GM19397 (cell line): ENCODE results near the gene AIF1.
"Not testable (repeated sequence)": the region's sequence is repeated elsewhere in the genome, so short reads cannot be mapped to it uniquely, and the experiment has no call there.

Source experiments
- ATAC-seq: cut with Tn5 transposase; IDR thresholded peaks from one replicate; pipeline ENCODE4 v1.9.1; 2021; ENCODE audit warnings: mild to moderate bottlenecking, moderate library complexity; ENCODE audit not compliant: unreplicated experiment

Gene AIF1

DNA sequence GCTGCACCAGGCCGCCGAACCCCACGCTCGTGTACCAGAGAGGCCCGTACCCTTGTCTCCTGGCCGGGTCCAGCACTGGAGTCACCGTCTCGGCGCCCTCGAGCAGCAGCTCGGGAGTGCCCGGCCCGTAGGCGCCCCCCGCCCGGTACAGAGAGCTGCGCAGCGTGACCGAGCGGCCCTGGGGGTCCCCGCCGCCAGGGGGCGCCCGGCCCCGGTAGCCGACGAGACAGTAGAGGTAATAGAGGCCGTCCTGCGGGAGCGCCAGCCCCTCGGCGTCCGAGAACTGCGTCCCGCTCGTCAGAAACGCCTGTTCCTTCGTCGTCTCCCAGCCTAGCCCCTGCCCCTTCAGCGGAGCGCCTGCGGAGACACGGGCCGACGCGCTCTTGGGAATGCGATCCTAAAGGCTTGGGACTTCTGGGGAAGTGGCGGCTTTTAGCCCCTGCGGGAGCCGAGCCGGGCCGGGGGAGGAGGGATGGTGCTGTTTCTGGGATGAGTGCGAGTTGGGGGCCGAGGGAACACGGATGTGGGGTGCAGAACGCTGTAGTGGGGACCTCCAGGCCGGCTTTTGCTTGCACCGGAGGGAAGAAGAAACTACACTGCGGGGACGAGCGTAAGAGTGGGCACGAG is 34.1 kb upstream of the AIF1 start:
- ATAC-seq = peak; percentile 64

DNA sequence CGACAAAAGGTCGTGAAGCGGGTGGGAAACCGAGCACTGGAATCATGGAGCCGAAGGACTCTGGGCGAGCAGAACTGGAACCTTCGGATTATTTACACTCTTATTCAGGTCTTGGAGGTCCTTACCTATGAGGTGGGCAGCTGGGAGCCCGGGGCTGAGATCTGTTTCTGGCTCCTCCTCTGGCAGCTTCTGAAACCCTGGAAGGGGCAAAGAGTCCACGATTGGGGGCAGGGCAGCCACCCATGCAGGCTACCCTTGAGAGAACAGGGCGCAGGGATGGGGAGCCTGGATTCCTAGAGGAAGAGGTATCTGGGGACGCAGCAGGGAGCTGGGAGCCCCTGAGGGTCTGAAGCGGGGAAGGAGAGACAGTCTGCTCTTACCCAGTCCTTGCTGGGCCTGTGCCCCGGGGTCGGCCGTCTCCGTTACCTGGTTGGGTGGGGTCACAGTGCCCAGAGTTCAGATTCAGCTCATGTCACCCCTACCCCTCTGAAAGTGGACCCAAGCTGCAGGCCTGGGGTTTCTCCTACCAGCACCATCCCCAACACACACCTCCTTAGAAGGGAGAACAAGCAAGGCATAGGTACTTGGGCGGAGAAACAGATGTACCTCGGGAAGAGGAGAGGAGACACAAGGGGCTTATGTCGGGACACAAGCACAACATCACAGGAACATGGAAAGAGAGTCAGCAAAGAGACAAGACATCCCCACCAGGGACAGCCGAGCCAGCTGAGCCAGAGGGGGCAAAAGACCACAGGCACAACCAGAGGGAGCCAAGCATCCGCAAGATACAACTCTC is 33.4 kb upstream of the AIF1 start:
- no peak for ATAC-seq

DNA sequence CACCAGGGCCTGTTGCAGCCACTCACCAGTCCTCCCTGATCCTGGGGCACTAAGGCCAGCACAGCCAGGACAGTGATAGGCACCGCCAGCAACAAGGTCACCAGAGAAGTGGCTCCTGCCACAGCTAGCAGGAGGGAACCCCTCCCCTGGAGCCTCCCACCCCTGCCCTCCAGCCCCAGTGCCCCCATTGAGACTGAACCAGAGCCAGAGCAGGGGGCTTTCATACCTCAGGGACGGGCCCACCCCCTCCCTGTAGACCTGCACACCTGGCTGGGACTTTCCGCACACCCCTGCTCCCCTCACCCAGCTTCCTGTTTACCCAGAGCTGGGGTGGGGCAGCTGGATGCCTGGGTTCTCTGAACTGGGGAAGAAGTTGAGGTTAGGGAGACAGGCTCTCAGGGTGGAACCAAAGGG is 32.8 kb upstream of the AIF1 start, which contains the start of gene LTB:
Gene LTB (minus strand): TSS at position 195 of the 414 bp plus-strand sequence. CDS start 7 bp downstream, at position 188.
- no peak for ATAC-seq

DNA sequence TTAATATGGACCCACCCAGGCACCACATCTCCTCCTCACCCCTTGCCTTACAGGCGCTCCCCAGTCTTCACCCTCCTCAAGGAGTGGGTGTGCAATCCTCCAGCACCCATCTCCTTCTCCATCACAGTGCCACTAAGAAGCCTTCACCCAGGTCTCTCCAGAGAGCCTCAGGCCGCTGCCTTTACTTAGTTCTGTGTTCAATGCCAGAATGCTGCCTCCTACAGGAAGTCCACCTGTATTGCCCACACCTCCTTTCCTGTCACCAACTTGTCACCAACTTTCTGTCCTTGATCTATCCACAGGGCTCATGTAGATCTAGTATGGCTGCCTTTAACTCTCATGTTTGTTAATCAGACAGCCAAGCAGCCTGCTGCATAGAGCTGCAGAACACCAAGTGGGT is 29.5 kb upstream of the AIF1 start:
- no peak for ATAC-seq

DNA sequence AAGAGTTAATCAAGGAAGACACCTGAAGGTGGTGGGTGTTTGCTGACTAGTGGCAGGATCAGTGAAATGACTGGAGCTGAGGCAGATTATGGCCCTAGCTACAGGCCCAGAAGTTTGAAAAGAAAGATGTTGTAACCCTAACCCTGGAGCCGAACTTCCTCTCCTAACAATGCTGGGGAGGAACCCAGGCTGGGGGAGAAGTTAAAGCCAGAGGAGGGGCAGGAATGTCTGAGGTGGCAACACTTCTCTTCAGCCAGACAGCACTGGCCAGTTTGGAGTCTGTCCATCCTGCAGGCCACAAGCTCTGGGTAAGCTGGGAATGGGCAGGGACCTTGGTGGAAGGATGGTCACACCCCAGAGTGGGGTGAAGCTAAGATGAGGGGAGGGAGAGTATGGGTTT is 29.0 kb upstream of the AIF1 start, which contains the start of gene LST1:
Gene LST1 (plus strand): TSS at position 270 of the 400 bp plus-strand sequence. CDS start 1,023 bp downstream, outside the sequence.
- no peak for ATAC-seq

DNA sequence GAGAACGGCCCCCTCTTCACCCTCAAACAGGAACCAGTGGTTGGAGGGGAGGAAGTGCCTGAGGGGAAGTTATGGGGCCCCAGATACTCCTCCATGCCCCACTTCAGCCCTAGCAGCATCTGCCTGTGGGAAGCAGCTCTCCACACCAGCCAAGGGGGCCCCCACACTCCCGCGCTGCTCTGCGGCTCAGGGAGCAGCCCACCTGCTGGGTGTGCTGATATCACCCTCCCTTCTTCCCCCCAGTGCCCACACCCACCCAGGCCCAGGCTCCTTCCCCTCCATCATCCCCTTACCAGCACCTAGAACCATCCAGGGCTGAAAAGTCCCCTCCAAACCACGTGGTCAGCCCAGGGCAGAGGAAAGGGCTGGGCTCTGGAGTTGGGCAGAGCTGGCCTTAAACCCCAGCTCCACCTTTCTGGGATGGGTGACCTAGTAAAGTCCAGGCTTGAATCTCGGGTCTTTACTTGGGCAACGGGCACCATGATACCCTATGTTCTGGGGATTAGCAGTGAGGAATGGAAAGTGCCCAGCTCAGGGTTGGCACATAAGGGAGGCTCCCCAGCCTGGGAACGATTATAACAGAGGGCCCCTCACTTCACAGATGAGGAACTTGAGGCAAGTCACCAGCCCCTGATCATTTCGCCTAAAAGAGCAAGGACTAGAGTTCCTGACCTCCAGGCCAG is 28.3 kb upstream of the AIF1 start:
- ATAC-seq = no peak

DNA sequence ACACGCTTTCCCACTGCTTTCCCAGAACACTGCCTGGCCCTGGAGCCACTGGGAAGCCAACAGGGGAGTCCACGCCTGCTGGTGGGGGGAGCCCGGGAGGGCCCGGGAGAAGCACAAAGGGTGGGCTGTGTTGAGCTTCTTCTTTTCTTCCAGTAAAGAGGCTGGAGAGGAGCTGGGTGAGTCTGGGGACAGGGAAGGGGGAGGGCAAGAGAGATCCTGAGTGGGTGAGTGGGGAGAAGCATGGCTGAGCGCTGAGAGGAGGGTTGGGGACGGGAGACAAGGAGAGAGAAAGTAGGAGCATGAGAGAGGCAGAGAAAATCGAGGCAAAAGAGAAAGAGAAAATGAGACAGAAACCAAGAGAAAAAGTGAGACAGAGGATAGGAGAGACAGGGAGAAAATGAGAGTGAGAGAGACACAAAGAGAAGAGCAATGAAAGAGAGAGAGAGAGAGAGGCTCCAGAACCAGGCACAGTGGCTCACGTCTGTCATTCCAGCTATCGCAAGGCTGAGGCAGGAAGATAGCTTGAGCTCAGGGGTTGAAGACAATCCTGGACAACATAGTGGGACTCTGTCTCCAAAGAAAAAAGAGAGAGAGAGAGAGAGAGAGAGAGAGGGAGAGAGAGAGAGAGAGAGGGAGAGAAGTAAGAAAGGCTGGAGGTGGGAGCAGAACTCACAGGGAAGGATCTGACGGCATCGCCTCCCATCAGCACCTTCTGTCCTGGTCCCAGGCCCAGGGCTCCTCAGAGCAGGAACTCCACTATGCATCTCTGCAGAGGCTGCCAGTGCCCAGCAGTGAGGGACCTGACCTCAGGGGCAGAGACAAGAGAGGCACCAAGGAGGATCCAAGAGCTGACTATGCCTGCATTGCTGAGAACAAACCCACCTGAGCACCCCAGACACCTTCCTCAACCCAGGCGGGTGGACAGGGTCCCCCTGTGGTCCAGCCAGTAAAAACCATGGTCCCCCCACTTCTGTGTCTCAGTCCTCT is 26.9 kb upstream of the AIF1 start:
- ATAC-seq = no peak

DNA sequence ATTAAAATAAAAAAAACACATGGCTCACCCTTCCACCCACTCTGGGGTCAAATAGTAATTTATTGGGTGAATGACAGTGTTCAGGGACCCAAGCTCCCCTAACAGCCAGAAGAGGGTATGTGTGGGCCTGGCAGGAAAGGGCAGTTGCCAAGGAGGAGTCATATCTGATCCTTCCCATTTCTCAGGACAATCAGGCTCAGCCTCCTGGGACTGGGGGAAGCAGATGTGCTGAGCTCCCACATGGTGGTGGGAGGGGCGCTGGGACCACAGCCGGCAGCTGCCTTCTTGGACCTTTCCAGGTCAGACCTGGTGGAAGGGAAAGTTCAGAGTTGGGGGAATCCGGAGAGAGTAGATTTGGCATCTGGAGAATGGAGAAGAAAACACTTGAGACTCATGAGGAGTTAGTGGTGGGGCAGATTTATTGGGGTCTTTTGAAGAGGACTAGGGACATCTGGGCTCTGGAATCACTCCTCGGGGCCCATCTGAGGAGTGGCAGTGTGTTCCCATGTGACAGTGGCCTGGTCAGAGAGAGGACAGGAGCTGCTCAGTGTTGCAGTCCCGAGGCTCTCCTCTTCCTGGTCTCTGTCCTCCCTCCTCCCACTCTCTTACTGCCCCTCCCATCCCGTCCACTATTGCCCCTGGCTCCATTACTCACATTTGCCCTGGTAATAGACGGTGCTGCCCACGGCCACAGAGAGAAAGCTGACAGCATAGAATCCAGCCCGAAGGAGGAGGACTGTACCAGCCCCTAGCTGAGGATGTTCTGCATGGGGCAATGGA is 26.0 kb upstream of the AIF1 start:
- ATAC-seq = no peak

DNA sequence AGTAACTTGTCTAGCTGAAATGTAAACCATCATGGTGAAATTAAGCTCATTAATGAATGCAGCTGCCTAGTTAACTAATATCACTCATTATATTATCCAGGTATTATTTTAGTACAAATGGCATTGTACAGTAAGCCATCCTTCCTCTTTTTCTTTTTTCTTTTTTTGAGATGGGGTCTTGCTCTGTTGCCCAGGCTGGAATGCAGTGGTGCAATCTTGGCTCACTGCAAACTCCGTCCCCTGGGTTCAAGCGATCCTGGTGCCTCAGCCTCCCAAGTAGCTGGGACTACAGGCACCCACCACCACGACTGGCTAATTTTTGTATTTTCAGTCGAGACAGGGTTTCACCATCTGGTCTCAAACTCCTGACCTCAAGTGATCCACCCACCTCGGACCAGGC is 24.3 kb upstream of the AIF1 start:
- ATAC-seq = not testable (repeated sequence)

DNA sequence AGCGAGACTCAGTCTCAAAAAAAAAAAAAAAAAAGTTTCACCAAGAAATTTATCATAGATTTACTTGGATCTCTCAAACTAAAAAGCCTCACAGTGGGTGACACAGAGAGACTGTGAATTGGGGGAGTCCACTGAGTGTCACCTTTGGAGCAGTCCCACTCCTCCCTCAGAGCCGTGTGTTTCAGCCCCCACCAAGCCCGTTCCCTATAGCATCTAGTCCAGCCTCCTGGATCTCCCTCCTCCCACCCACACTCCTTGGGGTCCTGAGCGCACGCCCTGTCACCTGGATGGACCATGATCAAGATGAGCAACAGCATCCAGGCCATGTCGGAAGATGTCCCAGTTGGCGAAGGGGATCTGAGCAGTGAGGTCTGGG is 22.6 kb upstream of the AIF1 start:
- ATAC-seq = no peak

DNA sequence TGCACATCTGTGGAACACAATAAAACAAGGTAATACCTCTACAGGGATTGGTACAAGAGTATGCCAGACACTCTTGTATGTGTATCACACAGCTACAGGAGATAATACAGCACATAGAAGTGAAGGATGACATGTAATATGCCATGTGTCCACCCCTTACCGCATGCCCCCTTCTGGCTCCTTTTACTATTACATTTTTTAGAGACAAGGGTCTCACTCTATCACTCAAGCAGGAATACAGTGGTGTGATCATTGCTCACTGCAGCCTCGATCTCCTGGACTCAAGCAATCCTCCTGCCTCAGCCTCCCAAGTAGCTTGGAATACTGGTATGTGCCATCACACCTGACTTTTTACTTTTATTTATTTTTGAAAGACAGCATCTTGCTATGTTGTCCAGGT is 18.0 kb upstream of the AIF1 start:
- no peak for ATAC-seq

DNA sequence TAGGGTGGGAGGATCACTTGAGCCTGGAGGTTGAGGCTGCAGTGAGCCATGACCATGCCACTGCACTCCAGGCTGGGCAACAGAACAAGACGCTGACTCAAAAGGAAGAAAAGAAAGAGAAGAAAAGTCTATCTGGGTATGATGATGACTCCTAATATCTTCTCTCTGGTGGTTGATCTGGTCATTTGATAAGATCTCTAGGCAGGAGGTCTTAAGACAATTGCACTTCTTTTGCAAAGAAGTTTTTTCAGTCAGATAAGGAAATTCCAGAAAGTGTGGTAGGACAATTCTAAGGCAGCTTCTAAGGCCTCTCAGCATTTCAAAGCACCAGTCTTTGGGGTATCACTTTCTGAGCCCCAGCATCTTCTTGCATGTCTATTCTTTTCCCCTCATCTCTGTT is 7.7 kb upstream of the AIF1 start:
- no peak for ATAC-seq

DNA sequence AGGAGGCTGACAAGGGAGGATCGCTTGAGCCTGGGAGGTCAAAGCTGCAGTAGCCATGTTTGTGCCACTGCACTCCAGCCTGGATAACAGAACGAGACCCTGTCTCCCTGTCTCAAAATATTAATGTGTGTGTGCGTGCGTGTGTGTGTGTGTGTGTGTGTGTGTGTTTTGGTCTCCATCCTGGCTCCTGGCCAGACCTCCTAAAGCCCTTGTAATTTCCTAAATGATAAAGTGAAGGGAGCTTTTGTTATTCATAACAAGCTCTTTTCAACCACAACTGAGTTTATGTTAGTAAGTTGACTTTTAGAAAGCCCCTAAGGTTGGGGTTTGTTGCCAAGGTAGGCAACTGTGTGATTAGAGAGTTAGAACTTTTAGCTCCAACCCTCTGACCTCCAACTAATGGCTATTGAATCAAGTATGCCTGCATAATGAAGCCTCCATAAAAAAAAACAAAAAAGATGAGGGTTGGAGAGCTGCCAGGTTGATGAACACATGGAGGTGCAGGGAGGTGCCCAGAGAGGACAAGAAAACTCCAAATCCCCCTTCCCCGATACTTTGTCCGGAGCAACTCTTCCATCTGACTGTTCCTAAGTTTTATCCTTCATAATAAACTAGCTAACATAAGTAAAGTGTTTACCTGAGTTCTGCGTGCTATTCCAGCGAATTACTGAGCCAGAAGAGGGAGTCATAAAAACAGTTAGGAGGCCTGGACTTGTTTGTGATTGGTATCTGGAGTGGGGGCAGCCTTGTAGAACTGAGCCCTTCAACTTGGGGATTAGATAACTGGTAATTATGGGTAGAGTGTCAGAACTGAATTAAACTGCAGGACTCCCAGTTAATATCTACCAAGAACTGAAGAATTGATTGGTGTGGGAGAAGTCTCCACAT is 5.3 kb upstream of the AIF1 start:
- ATAC-seq = no peak

DNA sequence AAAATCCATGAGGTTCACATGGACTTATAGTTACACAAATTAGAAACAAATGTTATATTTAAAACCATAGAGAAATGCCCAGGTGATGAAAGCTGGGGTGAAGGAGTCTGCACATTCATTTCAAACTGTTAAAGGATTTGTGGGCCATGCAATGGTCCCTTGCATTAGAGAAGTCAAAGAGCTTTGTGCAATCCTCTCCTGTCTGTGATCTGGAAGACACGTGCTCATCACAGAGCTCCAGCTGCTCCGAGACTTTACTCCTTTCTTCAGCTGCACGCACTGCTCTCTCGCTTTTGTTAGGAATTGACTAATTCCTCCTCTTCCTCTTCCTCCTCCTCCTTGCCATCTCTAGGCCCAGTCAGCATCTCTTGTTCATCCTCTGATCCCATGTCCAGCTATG is 4.1 kb upstream of the AIF1 start:
- ATAC-seq = no peak

DNA sequence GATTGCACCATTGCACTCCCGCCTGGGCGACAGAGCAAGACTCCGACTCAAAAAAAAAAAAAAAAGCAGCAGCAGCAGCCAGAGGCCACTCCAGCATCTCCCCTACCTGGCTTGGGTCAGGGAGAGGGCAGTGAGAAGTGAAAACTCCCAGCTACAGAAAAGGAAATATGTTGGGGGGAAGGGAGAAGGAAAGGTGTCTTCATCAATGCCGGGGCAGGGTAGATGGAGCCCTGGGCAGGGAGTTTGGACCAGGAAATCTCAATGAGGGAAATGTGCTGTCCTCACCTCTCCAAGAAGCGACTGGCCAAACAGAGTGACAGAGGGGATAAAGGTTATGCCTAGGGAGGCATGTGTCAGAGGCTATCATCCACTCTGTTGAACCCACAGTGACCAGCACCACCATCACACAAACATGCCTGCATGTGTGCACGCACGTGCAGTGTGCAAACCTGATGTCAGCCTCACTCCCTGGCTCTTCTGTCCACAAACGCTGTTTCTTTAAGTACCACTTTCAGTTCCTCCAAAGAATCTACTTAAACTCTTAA is 887 bp upstream of the AIF1 start:
- no peak for ATAC-seq

DNA sequence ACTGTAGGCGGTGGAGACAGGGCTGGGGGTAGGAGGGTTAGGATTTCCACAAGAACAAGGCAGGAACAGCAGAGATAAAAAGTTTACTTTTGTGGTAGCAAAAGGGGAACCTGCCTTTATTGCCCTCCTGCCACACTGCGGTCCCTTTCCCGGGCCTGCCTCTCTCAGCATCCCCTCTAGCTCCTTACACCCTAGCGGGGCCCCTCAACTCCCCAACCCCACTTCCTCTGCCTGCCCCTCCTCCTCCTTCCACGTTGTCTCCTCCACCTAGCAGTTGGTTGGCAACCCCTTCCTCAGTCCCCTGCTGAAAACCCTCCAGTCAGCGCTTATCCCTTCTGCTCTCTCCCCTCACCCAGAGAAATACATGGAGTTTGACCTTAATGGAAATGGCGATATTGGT is 714 bp downstream of the AIF1 start:
- ATAC-seq = no peak

DNA sequence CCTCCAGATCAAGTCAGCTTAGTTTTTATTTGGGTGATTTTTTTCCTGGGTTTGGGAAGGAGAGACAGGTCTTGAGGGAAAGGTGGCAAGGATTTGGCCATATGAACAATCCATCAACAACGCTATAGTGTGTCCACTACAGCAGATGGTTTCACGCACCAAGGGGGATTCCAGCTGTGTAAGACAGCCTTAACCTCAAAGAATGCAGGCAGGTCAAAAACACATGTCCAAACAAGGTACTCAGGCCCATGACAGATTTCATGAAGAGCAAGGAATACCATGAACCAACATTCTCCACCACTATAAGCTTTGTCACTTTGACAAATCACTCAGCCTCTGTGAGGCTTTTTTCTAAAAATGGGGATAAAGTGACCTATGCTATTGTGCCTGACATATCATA is 2.0 kb downstream of the AIF1 start:
- ATAC-seq = no peak

DNA sequence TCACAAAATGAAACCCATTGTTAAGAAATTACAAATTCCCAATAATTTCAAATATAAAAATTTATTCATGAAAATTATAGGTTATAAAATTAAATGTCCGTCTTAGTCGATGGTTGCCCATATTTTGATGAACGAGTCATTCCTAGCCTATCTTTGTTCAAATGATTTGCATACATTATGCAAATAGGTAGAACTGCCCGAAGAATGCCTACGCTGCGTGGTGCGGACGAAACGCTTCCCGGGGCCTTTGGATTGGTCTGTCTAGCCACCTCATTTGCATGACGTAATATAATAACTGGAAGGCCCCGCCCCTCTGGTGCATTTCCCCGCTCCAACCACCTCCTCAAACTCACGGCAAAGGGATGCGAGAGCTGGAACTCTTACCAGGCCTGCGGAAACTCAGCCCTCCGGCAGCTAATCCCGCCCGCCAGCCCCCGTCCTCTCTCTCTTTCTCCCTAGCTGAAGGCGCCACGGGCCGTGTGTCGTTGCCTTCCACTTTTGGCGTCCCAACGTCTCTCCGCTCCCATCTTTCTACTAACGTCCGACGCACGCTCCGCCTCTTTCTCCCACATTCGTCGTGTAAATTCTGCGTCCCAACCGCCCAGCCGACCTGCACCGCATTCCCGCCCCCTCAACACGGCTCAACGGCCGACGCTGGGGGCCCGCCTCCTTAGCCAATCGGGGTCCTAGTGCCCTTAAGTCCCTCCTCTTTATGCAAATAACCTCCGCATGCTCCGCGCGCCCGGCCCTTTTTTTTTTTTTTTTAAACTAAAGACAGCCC is 5.0 kb downstream of the AIF1 start:
- peak; percentile 81 for ATAC-seq
